ENCODE measurements around the gene PSMC1.
"Not testable (repeated sequence)": the region's sequence is repeated elsewhere in the genome, so short reads cannot be mapped to it uniquely, and the experiment has no call there.

Gene PSMC1

GRCh38 chr14:90246936-90247335 lies 9.4 kb upstream of the PSMC1 start:
- TF ChIP-seq, protein P1, sequence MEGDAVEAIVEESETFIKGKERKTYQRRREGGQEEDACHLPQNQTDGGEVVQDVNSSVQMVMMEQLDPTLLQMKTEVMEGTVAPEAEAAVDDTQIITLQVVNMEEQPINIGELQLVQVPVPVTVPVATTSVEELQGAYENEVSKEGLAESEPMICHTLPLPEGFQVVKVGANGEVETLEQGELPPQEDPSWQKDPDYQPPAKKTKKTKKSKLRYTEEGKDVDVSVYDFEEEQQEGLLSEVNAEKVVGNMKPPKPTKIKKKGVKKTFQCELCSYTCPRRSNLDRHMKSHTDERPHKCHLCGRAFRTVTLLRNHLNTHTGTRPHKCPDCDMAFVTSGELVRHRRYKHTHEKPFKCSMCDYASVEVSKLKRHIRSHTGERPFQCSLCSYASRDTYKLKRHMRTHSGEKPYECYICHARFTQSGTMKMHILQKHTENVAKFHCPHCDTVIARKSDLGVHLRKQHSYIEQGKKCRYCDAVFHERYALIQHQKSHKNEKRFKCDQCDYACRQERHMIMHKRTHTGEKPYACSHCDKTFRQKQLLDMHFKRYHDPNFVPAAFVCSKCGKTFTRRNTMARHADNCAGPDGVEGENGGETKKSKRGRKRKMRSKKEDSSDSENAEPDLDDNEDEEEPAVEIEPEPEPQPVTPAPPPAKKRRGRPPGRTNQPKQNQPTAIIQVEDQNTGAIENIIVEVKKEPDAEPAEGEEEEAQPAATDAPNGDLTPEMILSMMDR (IDR thresholded peaks at IDR 0.05; ENCODE audit: insufficient read depth, low read depth, low read length, missing control alignments) = no peak
- H3K4me3 ChIP-seq (ENCODE audit: low read depth, low read length) = no peak overlapping the region
- no peak for DNase-seq (ENCODE audit: low read depth)

- H3K4me3 ChIP-seq (ENCODE audit: low read depth, low read length); DNase-seq (ENCODE audit: low read depth): not testable (repeated sequence)
Measured at GRCh38 chr14:90247441-90247840, 8.9 kb upstream of the PSMC1 start.

DNA sequence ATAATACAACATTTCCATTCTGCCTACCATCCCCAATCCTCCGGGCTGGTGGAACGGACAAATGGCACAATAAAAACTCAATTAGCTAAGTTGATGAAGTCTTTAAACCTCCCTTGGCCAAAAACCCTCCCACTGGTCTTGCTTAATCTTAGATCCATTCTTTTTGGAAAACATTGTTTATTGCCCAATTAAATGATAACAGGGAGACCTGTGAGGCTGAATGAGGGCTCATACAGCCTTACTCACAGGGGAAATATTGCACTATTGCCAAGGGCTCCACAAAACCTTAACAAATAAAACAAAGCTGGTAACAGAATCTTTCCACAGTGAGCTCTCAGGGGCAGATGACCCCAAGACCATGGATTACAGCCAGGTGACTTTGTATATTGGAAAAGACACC lies 7.8 kb upstream of the PSMC1 start:
- no peak for DNase-seq (ENCODE audit: low read depth)
- TF ChIP-seq, protein P1 (IDR thresholded peaks at IDR 0.05; ENCODE audit: insufficient read depth, low read depth, low read length, missing control alignments) = no peak
- no peak overlapping the region for H3K4me3 ChIP-seq (ENCODE audit: low read depth, low read length)

DNA sequence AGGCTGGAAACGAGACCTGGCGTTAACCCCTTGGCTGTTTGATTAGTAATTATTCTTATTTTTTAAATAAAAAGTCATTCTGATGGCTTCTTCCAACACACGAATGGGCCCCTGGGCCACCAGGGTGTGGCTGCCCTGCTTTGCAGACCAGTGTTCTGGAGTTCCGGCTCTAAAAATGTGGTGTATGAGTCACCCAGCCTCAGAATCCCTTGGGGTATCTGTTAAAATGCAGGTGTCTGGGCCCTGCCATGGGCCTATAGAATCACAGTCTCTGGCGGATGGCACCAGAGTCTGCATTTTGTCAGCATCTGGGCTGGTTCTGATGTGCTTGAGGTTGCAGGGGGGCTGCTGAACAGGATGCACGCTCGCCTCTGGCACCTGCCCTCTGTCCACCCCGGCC lies 2.5 kb upstream of the PSMC1 start:
- DNase-seq (ENCODE audit: low read depth) = no peak
- TF ChIP-seq, protein P1 (IDR thresholded peaks at IDR 0.05; ENCODE audit: insufficient read depth, low read depth, low read length, missing control alignments) = no peak
- H3K4me3 ChIP-seq (ENCODE audit: low read depth, low read length) = no peak overlapping the region

DNA sequence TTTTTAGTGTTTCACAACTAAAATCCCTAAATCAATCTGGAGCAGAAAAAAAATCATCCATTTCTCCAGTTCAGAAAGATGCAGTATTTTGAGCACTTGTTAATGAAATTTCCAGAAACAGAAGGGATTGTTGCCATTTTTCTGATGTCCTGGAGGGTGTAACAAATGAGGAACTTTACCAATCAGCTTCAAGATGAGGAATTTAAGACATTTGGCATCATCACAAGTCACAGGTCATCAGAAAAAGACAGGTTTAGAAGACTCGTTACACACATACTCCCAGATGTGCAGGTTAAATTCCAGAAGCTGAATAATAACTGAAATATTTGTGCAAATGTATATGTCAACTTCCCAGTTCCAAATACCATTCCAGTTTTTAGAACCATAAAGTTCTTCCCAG lies 482 bp upstream of the PSMC1 start:
- TF ChIP-seq, protein P1 (IDR thresholded peaks at IDR 0.05; ENCODE audit: insufficient read depth, low read depth, low read length, missing control alignments) = no peak
- peak overlapping the region; percentile 88 for H3K4me3 ChIP-seq (ENCODE audit: low read depth, low read length)
- no peak for DNase-seq (ENCODE audit: low read depth)

- TF ChIP-seq, protein P1 (IDR thresholded peaks at IDR 0.05; ENCODE audit: insufficient read depth, low read depth, low read length, missing control alignments) = no peak
- H3K4me3 ChIP-seq (ENCODE audit: low read depth, low read length) = no peak overlapping the region
- no peak for DNase-seq (ENCODE audit: low read depth)
Measured at GRCh38 chr14:90263748-90264449, 7.5 kb downstream of the PSMC1 start.

DNA sequence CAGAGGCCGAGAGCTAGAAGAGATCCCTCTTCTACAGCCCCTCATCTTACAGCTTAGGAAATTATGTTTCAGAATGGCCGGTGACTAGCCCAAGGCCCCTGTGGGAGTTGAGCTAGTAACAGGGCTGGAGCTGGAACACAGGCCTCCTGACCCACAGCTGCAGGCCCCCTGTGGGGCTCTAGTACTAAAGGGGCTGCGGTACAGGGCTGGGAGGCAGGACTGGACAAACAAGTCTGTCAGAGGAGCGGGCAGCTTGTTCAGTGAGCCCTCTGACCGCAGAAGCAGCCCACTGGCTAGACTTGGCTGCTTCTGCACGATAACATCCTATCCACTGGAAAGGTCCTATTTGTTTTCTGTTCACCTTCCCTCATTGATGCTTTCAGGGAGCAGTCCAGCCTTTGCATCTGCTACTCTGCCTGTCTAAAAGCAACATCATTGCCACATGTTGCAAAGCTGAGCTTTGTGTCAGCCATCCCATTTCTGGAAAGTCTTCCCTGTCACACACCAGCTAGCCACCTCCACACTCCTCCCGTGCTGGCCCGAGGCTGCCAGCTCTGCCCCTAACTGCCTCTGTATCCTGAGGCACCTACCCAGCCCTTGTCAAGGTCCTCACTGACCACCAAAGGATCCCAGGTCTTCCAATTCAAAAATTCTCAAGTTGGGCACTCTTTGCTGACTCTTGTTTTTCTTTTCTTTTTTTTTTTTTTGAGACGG lies 10.2 kb downstream of the PSMC1 start:
- H3K4me3 ChIP-seq (ENCODE audit: low read depth, low read length) = no peak overlapping the region
- TF ChIP-seq, protein P1 (IDR thresholded peaks at IDR 0.05; ENCODE audit: insufficient read depth, low read depth, low read length, missing control alignments) = no peak
- DNase-seq (ENCODE audit: low read depth) = no peak
